K562 (cell line): Measurements from ENCODE around the gene TSHB. TPM values are rescaled to one million over a fixed set of nuclear protein-coding genes. Genes with fewer than 3 reads are reported as not detected.

Experiments used
- ATAC-seq: fragments of 200-7000 bp; cut with Tn5 transposase; 3 replicates; pipeline ENCODE4 v1.9.1; 2020; ENCODE audit warnings: moderate library complexity
- BruUV-seq: library from RNA; stranded (reverse); fragments of 400-500 nt; replicated peaks from 2 replicates; lab custom pipeline; 2021; lab: Mats Ljungman, UMichigan
- CTCF ChIA-PET: fragments of 300-600 bp; formaldehyde crosslinking; extraction: SDS; loops from one replicate; lab custom pipeline; 2021; ENCODE audit warnings: low intra/inter-chr PET ratio; lab: Yijun Ruan, JAX
- POLR2A ChIA-PET: fragments of 300-600, 350-650 bp; sonication (Branson Sonifier 250); formaldehyde crosslinking; extraction: SDS; loops from one replicate; lab custom pipeline; 2021; ENCODE audit warnings: antibody characterized with exemption, inconsistent platforms; lab: Yijun Ruan, JAX
- DNase-seq, 4 experiments: peaks; one replicate each; pipeline versions ENCODE4 v3.0.0 to v3.0.0-alpha.2; 2011 to 2018; ENCODE audit warnings: low spot score in 3 of 4, mixed read lengths in 3 of 4; ENCODE audit errors: extremely low read depth in 1 of 4
- FAIRE-seq: peaks from 2 replicates; lab custom pipeline; 2011; peaks lifted over from hg19 to GRCh38; lab: Jason Lieb, UNC
- H2AFZ ChIP-seq: 2 replicates; pipeline ENCODE4 v1.6.0; 2011; ENCODE audit warnings: low read depth, low read length, control low read depth, inconsistent platforms
- H3K27ac ChIP-seq: fragments of 200-600 bp; 3 replicates; pipeline ENCODE4 v1.8.0; 2011; ENCODE audit warnings: low read depth, mild to moderate bottlenecking, control low read depth, inconsistent platforms, low read length, moderate library complexity, mixed read lengths; ENCODE audit errors: extremely low read depth
- H3K27me3 ChIP-seq, 2 experiments: fragments of 300-600 bp in 1 of 2; 2 replicates in 1 of 2; 3 replicates in 1 of 2; pipeline versions ENCODE4 v1.6.0 to v1.8.0; 2011; ENCODE audit warnings: inconsistent platforms in 2 of 2, low read length in 2 of 2, mild to moderate bottlenecking in 1 of 2, mixed read lengths in 1 of 2, moderate library complexity in 1 of 2; ENCODE audit not compliant: control insufficient read depth in 2 of 2, insufficient read depth in 2 of 2
- H3K36me3 ChIP-seq: fragments of 300-600 bp; 3 replicates; pipeline ENCODE4 v1.8.0; 2011; ENCODE audit warnings: mild to moderate bottlenecking, low read length, inconsistent platforms; ENCODE audit not compliant: control insufficient read depth, insufficient read depth
- H3K4me1 ChIP-seq, 2 experiments: fragments of 200-600 bp in 1 of 2; replicated peaks in 1 of 2; 2 replicates in 1 of 2; 3 replicates in 1 of 2; pipeline versions ENCODE4 v1.5.1 to v1.8.0; 2011; ENCODE audit warnings: inconsistent platforms in 2 of 2, low read length in 2 of 2, mild to moderate bottlenecking in 1 of 2, mixed read lengths in 1 of 2, moderate library complexity in 1 of 2; ENCODE audit not compliant: control insufficient read depth in 2 of 2, insufficient read depth in 2 of 2
- H3K4me2 ChIP-seq: 2 replicates; pipeline ENCODE4 v1.6.1; 2011; ENCODE audit warnings: low read length, control low read depth, inconsistent platforms, mixed read lengths; ENCODE audit not compliant: insufficient read depth
- H3K4me3 ChIP-seq: fragments of 200-600 bp; sonication (generic), shearing (Covaris generic); 2 replicates; pipeline ENCODE4 v1.5.1; 2016; ENCODE audit warnings: control low read depth, inconsistent platforms
- H3K79me2 ChIP-seq: fragments of 200-600 bp; 3 replicates; pipeline ENCODE4 v1.8.0; 2011; ENCODE audit warnings: low read length, inconsistent platforms; ENCODE audit not compliant: control insufficient read depth, insufficient read depth
- H3K9ac ChIP-seq, 2 experiments: 2 replicates each; pipeline versions ENCODE4 v1.6.0 to v1.6.1; 2011; ENCODE audit warnings: low read depth in 2 of 2, low read length in 2 of 2, control low read depth in 1 of 2, inconsistent platforms in 1 of 2, mild to moderate bottlenecking in 1 of 2, mixed read lengths in 1 of 2; ENCODE audit not compliant: insufficient read depth in 1 of 2
- H3K9me1 ChIP-seq: one replicate; pipeline ENCODE4 v1.6.0; 2011; ENCODE audit warnings: inconsistent platforms, mild to moderate bottlenecking, low read length, moderate library complexity; ENCODE audit not compliant: control insufficient read depth, insufficient read depth
- H3K9me3 ChIP-seq: replicated peaks from 2 replicates; pipeline ENCODE4 v1.5.1; 2011; ENCODE audit warnings: low read depth, low read length, inconsistent platforms; ENCODE audit not compliant: control insufficient read depth, insufficient read depth
- H4K20me1 ChIP-seq: replicated peaks from 2 replicates; pipeline ENCODE4 v1.6.1; 2011; ENCODE audit warnings: low read length, inconsistent platforms, mixed read lengths; ENCODE audit not compliant: control insufficient read depth, insufficient read depth
- BMI1 ChIP-seq: fragments of 150-350 bp; IDR thresholded peaks from 2 replicates; pipeline ENCODE4 v1.6.1; 2014; ENCODE audit warnings: low read length
- BRF1 ChIP-seq: IDR thresholded peaks from 3 replicates; pipeline ENCODE4 v1.6.1; 2011; ENCODE audit warnings: borderline replicate concordance, mild to moderate bottlenecking; ENCODE audit not compliant: insufficient read length; ENCODE audit errors: extremely low read depth
- CBFA2T2 ChIP-seq: fragments of 450-650 bp; conservative IDR thresholded peaks from 2 replicates; pipeline ENCODE4 v1.6.1; 2017; ENCODE audit warnings: mild to moderate bottlenecking
- FOS ChIP-seq: IDR thresholded peaks from 3 replicates; pipeline ENCODE4 v1.6.1; 2011; ENCODE audit not compliant: insufficient read length; ENCODE audit errors: extremely low read depth
- KDM4B ChIP-seq, 2 experiments: fragments of 450-650 bp in 1 of 2; sonication (generic) in 1 of 2; IDR thresholded peaks; 2 replicates each; pipeline ENCODE4 v1.6.1; 2016 to 2017; ENCODE audit warnings: borderline replicate concordance in 2 of 2, antibody characterized with exemption in 1 of 2, low read depth in 1 of 2, mild to moderate bottlenecking in 1 of 2
- LARP7 ChIP-seq: fragments of 450-650 bp; IDR thresholded peaks from 2 replicates; pipeline ENCODE4 v1.6.1; 2016
- RBM15 ChIP-seq: fragments of 200-400 bp; formaldehyde crosslinking; IDR thresholded peaks from 2 replicates; pipeline ENCODE4 v1.6.1; 2018; ENCODE audit warnings: mild to moderate bottlenecking, low read length, moderate library complexity; ENCODE audit not compliant: insufficient read depth
- RBM34 ChIP-seq: fragments of 200-400 bp; formaldehyde crosslinking; IDR thresholded peaks from 2 replicates; pipeline ENCODE4 v1.6.1; 2018; ENCODE audit warnings: low read length, borderline replicate concordance; ENCODE audit not compliant: insufficient read depth
- THAP12 ChIP-seq: fragments of 250-450 bp; sonication (Bioruptor Pico); IDR thresholded peaks from 2 replicates; pipeline ENCODE4 v1.9.0; 2021; ENCODE audit warnings: mild to moderate bottlenecking, inconsistent platforms
- ZBTB17 ChIP-seq: fragments of 450-650 bp; formaldehyde crosslinking; IDR thresholded peaks from 2 replicates; pipeline ENCODE4 v1.4.0; 2020; ENCODE audit warnings: mild to moderate bottlenecking
- ZBTB26 ChIP-seq: fragments of 450-650 bp; formaldehyde crosslinking; IDR thresholded peaks from 2 replicates; pipeline ENCODE4 v1.4.0; 2022; ENCODE audit warnings: missing genetic modification characterization
- ZFP91 ChIP-seq: sonication (generic); formaldehyde crosslinking; IDR thresholded peaks from 2 replicates; pipeline ENCODE4 v1.8.0; 2022; ENCODE audit warnings: mild to moderate bottlenecking, missing genetic modification reagents
- ZNF324 ChIP-seq: fragments of 250-450 bp; sonication (Bioruptor Pico); IDR thresholded peaks from 2 replicates; pipeline ENCODE4 v1.4.0; 2020; ENCODE audit warnings: mild to moderate bottlenecking
- ZNF696 ChIP-seq: fragments of 250-450 bp; sonication (Bioruptor Pico); conservative IDR thresholded peaks from 2 replicates; pipeline ENCODE4 v1.4.0; 2020; ENCODE audit warnings: mild to moderate bottlenecking, moderate library complexity
- WGBS: fragments of 100-300 bp; shearing (Covaris generic); methylation state at CpG from one replicate; pipeline ENCODE4 v1.1.6; 2016; ENCODE audit warnings: low coverage, mixed read lengths; ENCODE audit not compliant: insufficient coverage; ENCODE audit errors: missing lambda C conversion rate; 5-methylcytosine and 5-hydroxymethylcytosine counted together
- in situ Hi-C: fragments of 300-500 bp; cut with MboI; formaldehyde crosslinking; loops from 4 replicates; pipeline ENCODE4 v1.15.0; 2018; ENCODE audit warnings: inconsistent platforms, mixed read lengths
- intact Hi-C: fragments of 100-400 bp; cut with micrococcal nuclease; formaldehyde crosslinking; loops from 2 replicates; pipeline ENCODE4 v1.14.2; 2022
- polyA plus RNA-seq, 8 experiments: library from polyadenylated mRNA; depleted of rRNA in 4 of 8; stranded (reverse) in 5 of 8; unstranded in 3 of 8; fragments of >200 nt; fragmentation: Nextera tagmentation in 2 of 8; fragmentation: Illumina TruSeq in 1 of 8; extraction: Ambion mirVana in 2 of 8; extraction: Trizol in 1 of 8; gene quantifications; 2 replicates each; pipeline versions ENCODE4 v1.2.1 to v1.2.3, GENCODE V29; 2011 to 2014; ENCODE audit warnings: inconsistent platforms in 1 of 8, missing spikeins in 1 of 8
- total RNA-seq, 7 experiments: library from RNA; depleted of rRNA in 6 of 7; stranded (reverse); fragments of >200 nt in 6 of 7; fragmentation: Illumina TruSeq in 2 of 7; extraction: Trizol in 2 of 7; gene quantifications; 2 replicates each; pipeline versions ENCODE4 v1.2.1 to v1.2.3, GENCODE V29; 2011 to 2021; ENCODE audit warnings: low replicate concordance in 1 of 7

TSHB gene
- total and polyA plus RNA-seq, 9 of the 15 experiments (the other 6 are each of a cell fraction or from before 2014, with no cell fraction given) = not detected

- H3K4me1 ChIP-seq = no peaks in the 10 kb centered on the region
Measured at GRCh38 chr1:115006191-115006590, 23.4 kb upstream of the TSHB start.

More at GRCh38 chr1:115006191-115006590, 23.4 kb upstream of the TSHB start:
- Histone ChIP-seq H3K4me2 (no peak overlapping the region), H3K4me3 (no peak overlapping the region), H3K27me3 (no peaks in the 10 kb centered on the region), H3K79me2 (no peaks in the 10 kb centered on the region), H3K27ac (no peak overlapping the region), H3K36me3 (no peaks in the 10 kb centered on the region), H2AFZ (no peak overlapping the region), H3K9me1 (no peaks in the 10 kb centered on the region), H3K9me3 (no peaks in the 10 kb centered on the region), H4K20me1 (no peaks in the 10 kb centered on the region), H3K9ac (no peak overlapping the region)
- FAIRE-seq (no peak), DNase-seq (no peak), ATAC-seq (no peak)
- no TSS peak for BruUV-seq
- in situ Hi-C loops (no loop called here), intact Hi-C loops (no loop called here)
- ChIA-PET POLR2A (no interaction called here), CTCF (interaction anchor here (0.6 kb wide), 1 partner anchor 24 kb away, joined by 3 read pairs; no protein-coding TSS in a partner anchor)
- WGBS = 0% methylated on average over 2 of the region's 2 CpGs
- TF ChIP-seq ZBTB26 = no peak
- TF ChIP-seq THAP12 (CRISPR knock-in tag) = no peak
- TF ChIP-seq LARP7 = no peak
- TF ChIP-seq FOS = no peak
- no peak for TF ChIP-seq ZFP91 (CRISPR knock-in tag)
- no peak for TF ChIP-seq RBM15
- no peak for TF ChIP-seq ZNF696
- no peak for TF ChIP-seq ZNF324
- TF ChIP-seq BRF1 = no peak
- no peak for TF ChIP-seq BMI1
- TF ChIP-seq CBFA2T2 = no peak
- TF ChIP-seq ZBTB17 (CRISPR knock-in tag) = no peak
- TF ChIP-seq RBM34 = no peak
- no peak for TF ChIP-seq KDM4B (IDR thresholded peaks at IDR 0.05; ENCODE audit: borderline replicate concordance in 2 of 2, low read depth in 1 of 2)
